H1 (cell line): ENCODE results near the gene IL18R1.

ENCODE experiments used
- POLR2A ChIP-seq, 2 experiments: IDR thresholded peaks; 1 replicate in 1 of 2; 2 replicates in 1 of 2; pipeline ENCODE4 v1.6.1; 2011; ENCODE audit warnings: low read depth in 2 of 2, low read length in 2 of 2, mild to moderate bottlenecking in 2 of 2; ENCODE audit errors: control extremely low read depth in 1 of 2
- POLR2AphosphoS5 ChIP-seq: IDR thresholded peaks from 2 replicates; pipeline ENCODE4 v1.6.1; 2011; ENCODE audit warnings: low read depth, low read length
- RBBP5 ChIP-seq: IDR thresholded peaks from 2 replicates; pipeline ENCODE4 v1.7.1; 2012; ENCODE audit warnings: low read depth, mild to moderate bottlenecking, inconsistent platforms, low read length, moderate library complexity, borderline replicate concordance
- RFX5 ChIP-seq: IDR thresholded peaks from 2 replicates; pipeline ENCODE4 v1.6.1; 2011; ENCODE audit warnings: low read depth, low read length, improper control_type of control experiment, borderline replicate concordance
- SP4 ChIP-seq: IDR thresholded peaks from 2 replicates; pipeline ENCODE4 v1.6.1; 2012; ENCODE audit warnings: low read length, inconsistent platforms
- TF ChIP-seq, protein P1 (sequence below), 3 experiments: IDR thresholded peaks; 1 replicate in 2 of 3; 2 replicates in 1 of 3; pipeline versions ENCODE4 v1.5.1 to v1.6.1; 2011; ENCODE audit warnings: low read length in 3 of 3, mild to moderate bottlenecking in 3 of 3, inconsistent platforms in 2 of 3, low read depth in 1 of 3, moderate library complexity in 1 of 3; ENCODE audit not compliant: insufficient read depth in 1 of 3; ENCODE audit errors: control extremely low read depth in 1 of 3

DNA sequence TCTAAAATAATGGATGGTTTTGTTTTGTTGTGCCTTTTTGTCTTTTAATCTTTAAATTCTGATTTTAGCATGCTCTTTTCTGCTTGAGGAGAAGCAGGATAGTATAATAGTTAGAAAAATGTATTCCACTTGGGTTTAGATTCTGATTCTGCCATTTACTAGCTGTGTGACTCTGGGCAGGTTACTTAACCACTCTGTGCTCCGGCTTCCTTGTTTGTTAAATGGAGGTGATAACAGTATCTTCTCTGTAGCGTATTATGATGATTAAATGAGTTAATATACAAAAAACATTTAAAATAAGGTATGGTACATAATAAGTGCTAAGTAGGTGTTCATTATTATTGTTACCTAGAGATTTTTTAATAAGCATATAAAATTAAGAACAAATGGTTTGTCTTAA is 40.4 kb downstream of the IL18R1 start:
- TF ChIP-seq, protein P1, sequence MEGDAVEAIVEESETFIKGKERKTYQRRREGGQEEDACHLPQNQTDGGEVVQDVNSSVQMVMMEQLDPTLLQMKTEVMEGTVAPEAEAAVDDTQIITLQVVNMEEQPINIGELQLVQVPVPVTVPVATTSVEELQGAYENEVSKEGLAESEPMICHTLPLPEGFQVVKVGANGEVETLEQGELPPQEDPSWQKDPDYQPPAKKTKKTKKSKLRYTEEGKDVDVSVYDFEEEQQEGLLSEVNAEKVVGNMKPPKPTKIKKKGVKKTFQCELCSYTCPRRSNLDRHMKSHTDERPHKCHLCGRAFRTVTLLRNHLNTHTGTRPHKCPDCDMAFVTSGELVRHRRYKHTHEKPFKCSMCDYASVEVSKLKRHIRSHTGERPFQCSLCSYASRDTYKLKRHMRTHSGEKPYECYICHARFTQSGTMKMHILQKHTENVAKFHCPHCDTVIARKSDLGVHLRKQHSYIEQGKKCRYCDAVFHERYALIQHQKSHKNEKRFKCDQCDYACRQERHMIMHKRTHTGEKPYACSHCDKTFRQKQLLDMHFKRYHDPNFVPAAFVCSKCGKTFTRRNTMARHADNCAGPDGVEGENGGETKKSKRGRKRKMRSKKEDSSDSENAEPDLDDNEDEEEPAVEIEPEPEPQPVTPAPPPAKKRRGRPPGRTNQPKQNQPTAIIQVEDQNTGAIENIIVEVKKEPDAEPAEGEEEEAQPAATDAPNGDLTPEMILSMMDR (IDR thresholded peaks at IDR 0.05; ENCODE audit: control extremely low read depth in 1 of 3, insufficient read depth in 1 of 3, low read depth in 1 of 3, low read length in 3 of 3): no peak
- TF ChIP-seq POLR2A (IDR thresholded peaks at IDR 0.05; ENCODE audit: control extremely low read depth in 1 of 2, low read depth in 2 of 2, low read length in 2 of 2) (no peak), RBBP5 (no peak), POLR2AphosphoS5 (no peak), SP4 (no peak), RFX5 (no peak)
